HCT116 (cell line): Measurements from ENCODE around the gene EML4. TPM values are rescaled to one million over a fixed set of nuclear protein-coding genes. Genes with fewer than 3 reads are reported as not detected.

Source experiments
- ATAC-seq: fragments of 200-7000 bp; cut with Tn5 transposase; 2 replicates; pipeline ENCODE4 v1.9.1; 2020; ENCODE audit warnings: mild to moderate bottlenecking, moderate library complexity
- BruUV-seq: library from RNA; stranded (reverse); fragments of 400-500 nt; replicated peaks from 2 replicates; lab custom pipeline; 2021; lab: Mats Ljungman, UMichigan
- CTCF ChIA-PET: fragments of 300-600 bp; sonication (Branson Sonifier 250); formaldehyde crosslinking; loops from one replicate; lab custom pipeline; 2021; ENCODE audit warnings: antibody characterized with exemption; lab: Charles Lee
- POLR2A ChIA-PET: fragments of 300-600, 350-600 bp; sonication (Branson Sonifier 250); formaldehyde crosslinking; loops from one replicate; lab custom pipeline; 2021; ENCODE audit warnings: antibody characterized with exemption; lab: Charles Lee
- RAD21 ChIA-PET, 2 experiments: fragments of 300-600 bp; sonication (Branson Sonifier 250); formaldehyde crosslinking; loops; one replicate each; lab custom pipeline; 2023; ENCODE audit warnings: low total read pairs in 2 of 2; ENCODE audit not compliant: uncharacterized antibody in 2 of 2, unreplicated experiment in 2 of 2, low non-redundant PET in 1 of 2; lab: Charles Lee
- DNase-seq: peaks from one replicate; pipeline ENCODE4 v3.0.0-alpha.2; 2010; ENCODE audit warnings: low read depth, low spot score
- H2AFZ ChIP-seq: fragments of 200-600 bp; shearing (Covaris generic), sonication (generic); 2 replicates; pipeline ENCODE4 v1.6.1; 2017; ENCODE audit warnings: low read depth, mixed run types, mixed read lengths, antibody characterized with exemption, low read length; ENCODE audit not compliant: poor library complexity, severe bottlenecking
- H3K27ac ChIP-seq: 2 replicates; pipeline ENCODE4 v1.5.1; 2012; ENCODE audit warnings: low read depth, low read length
- H3K27me3 ChIP-seq: fragments of 200-600 bp; sonication (generic); 2 replicates; pipeline ENCODE4 v1.6.1; 2016; ENCODE audit warnings: mixed run types, low read length, mixed read lengths; ENCODE audit not compliant: insufficient read depth
- H3K36me3 ChIP-seq, 2 experiments: fragments of 200-500 bp in 1 of 2; fragments of 200-600 bp in 1 of 2; sonication (Bioruptor generic) in 1 of 2; sonication (generic) in 1 of 2; 2 replicates each; pipeline versions ENCODE4 v1.5.1 to v1.6.1; 2014 to 2016; ENCODE audit warnings: low read length in 2 of 2, inconsistent platforms in 1 of 2, mixed read lengths in 1 of 2, mixed run types in 1 of 2; ENCODE audit not compliant: insufficient read depth in 2 of 2, control insufficient read depth in 1 of 2
- H3K4me1 ChIP-seq, 2 experiments: fragments of 200-600 bp in 1 of 2; sonication (generic) in 1 of 2; 2 replicates each; pipeline versions ENCODE4 v1.5.1 to v1.6.1; 2012 to 2017; ENCODE audit warnings: low read length in 2 of 2, inconsistent platforms in 1 of 2, mild to moderate bottlenecking in 1 of 2, mixed read lengths in 1 of 2, mixed run types in 1 of 2, moderate library complexity in 1 of 2; ENCODE audit not compliant: insufficient read depth in 2 of 2, control insufficient read depth in 1 of 2
- H3K4me2 ChIP-seq: fragments of 200-600 bp; sonication (generic); 2 replicates; pipeline ENCODE4 v1.6.1; 2017; ENCODE audit warnings: mixed run types, low read length, mixed read lengths
- H3K4me3 ChIP-seq, 2 experiments: fragments of 200-600 bp in 1 of 2; sonication (generic) in 1 of 2; replicated peaks in 1 of 2; 2 replicates each; pipeline ENCODE4 v1.5.1; 2011 to 2016; ENCODE audit warnings: low read length in 2 of 2, control low read depth in 1 of 2, low read depth in 1 of 2, mild to moderate bottlenecking in 1 of 2, mixed read lengths in 1 of 2, mixed run types in 1 of 2
- H3K79me2 ChIP-seq: fragments of 200-600 bp; sonication (generic); 2 replicates; pipeline ENCODE4 v1.6.1; 2017; ENCODE audit warnings: mild to moderate bottlenecking, mixed run types, low read length, moderate library complexity, mixed read lengths; ENCODE audit not compliant: insufficient read depth
- H3K9ac ChIP-seq: fragments of 200-600 bp; sonication (generic); 2 replicates; pipeline ENCODE4 v1.6.1; 2016; ENCODE audit warnings: low read length, mixed read lengths
- H3K9me2 ChIP-seq: fragments of 200-600 bp; sonication (generic), shearing (Covaris generic); 2 replicates; pipeline ENCODE4 v1.6.1; 2017; ENCODE audit warnings: mixed run types, mild to moderate bottlenecking, moderate library complexity; ENCODE audit not compliant: insufficient read depth
- H3K9me3 ChIP-seq, 2 experiments: fragments of 200-500 bp in 1 of 2; fragments of 200-600 bp in 1 of 2; sonication (Bioruptor generic) in 1 of 2; sonication (generic) in 1 of 2; 2 replicates each; pipeline ENCODE4 v1.6.1; 2014 to 2017; ENCODE audit warnings: low read length in 2 of 2, mixed read lengths in 2 of 2, inconsistent platforms in 1 of 2, low read depth in 1 of 2, mild to moderate bottlenecking in 1 of 2, mixed run types in 1 of 2, moderate library complexity in 1 of 2; ENCODE audit not compliant: control insufficient read depth in 1 of 2, insufficient read depth in 1 of 2
- H4K20me1 ChIP-seq: fragments of 200-600 bp; sonication (generic), shearing (Covaris generic); 2 replicates; pipeline ENCODE4 v1.6.1; 2017; ENCODE audit warnings: mixed run types, mild to moderate bottlenecking, moderate library complexity; ENCODE audit not compliant: insufficient read depth
- ATF3 ChIP-seq: IDR thresholded peaks from 2 replicates; pipeline ENCODE4 v1.6.1; 2012
- ELF1 ChIP-seq: IDR thresholded peaks from 2 replicates; pipeline ENCODE4 v1.6.1; 2012; ENCODE audit warnings: low read depth, borderline replicate concordance
- EZH2phosphoT487 ChIP-seq: fragments of 200-600 bp; IDR thresholded peaks from 2 replicates; pipeline ENCODE4 v1.6.1; 2018; ENCODE audit warnings: antibody characterized with exemption, borderline replicate concordance
- FOSL1 ChIP-seq: IDR thresholded peaks from 2 replicates; pipeline ENCODE4 v1.6.1; 2012; ENCODE audit warnings: low read depth
- JUND ChIP-seq: IDR thresholded peaks from 2 replicates; pipeline ENCODE4 v1.6.1; 2012
- POLR2AphosphoS5 ChIP-seq: IDR thresholded peaks from 2 replicates; pipeline ENCODE4 v1.6.1; 2011; ENCODE audit warnings: mild to moderate bottlenecking, low read depth, low read length, moderate library complexity
- RAD21 ChIP-seq: IDR thresholded peaks from 2 replicates; pipeline ENCODE4 v1.6.1; 2012; ENCODE audit warnings: low read depth, mild to moderate bottlenecking
- SP1 ChIP-seq: IDR thresholded peaks from 2 replicates; pipeline ENCODE4 v1.6.1; 2012; ENCODE audit warnings: low read depth
- TCF7L2 ChIP-seq: IDR thresholded peaks from 2 replicates; pipeline ENCODE4 v1.7.0; 2011; ENCODE audit warnings: borderline replicate concordance, inconsistent platforms; ENCODE audit not compliant: insufficient read depth, insufficient read length; ENCODE audit errors: extremely low read depth
- ZNF274 ChIP-seq: fragments of 200-500 bp; sonication (Bioruptor generic); IDR thresholded peaks from 2 replicates; pipeline ENCODE4 v1.6.1; 2014; ENCODE audit warnings: mild to moderate bottlenecking, low read depth, low read length, inconsistent platforms
- intact Hi-C: fragments of 100-400 bp; cut with micrococcal nuclease; formaldehyde crosslinking; loops from 2 replicates; pipeline ENCODE4 v1.10.0; 2022
- total RNA-seq: library from RNA; stranded (reverse); gene quantifications from one replicate; pipeline ENCODE4 v1.2.1, GENCODE V29; 2021; ENCODE audit not compliant: unreplicated experiment
- TF ChIP-seq, protein P1 (sequence below): IDR thresholded peaks from 2 replicates; pipeline ENCODE4 v1.6.1; 2012
- TF ChIP-seq, protein P2 (sequence below): IDR thresholded peaks from 2 replicates; pipeline ENCODE4 v1.6.1; 2011; ENCODE audit warnings: mild to moderate bottlenecking, low read length, moderate library complexity; ENCODE audit not compliant: insufficient replicate concordance; ENCODE audit errors: extremely low read depth
- TF ChIP-seq, protein P3 (sequence below), 3 experiments: fragments of 200-600 bp in 1 of 3; sonication (generic) in 1 of 3; IDR thresholded peaks in 2 of 3; conservative IDR thresholded peaks in 1 of 3; 2 replicates each; pipeline ENCODE4 v1.5.1; 2012 to 2017; ENCODE audit warnings: low read depth in 2 of 3, low read length in 2 of 3, antibody characterized with exemption in 1 of 3, borderline replicate concordance in 1 of 3, control low read depth in 1 of 3, mild to moderate bottlenecking in 1 of 3, mixed read lengths in 1 of 3, mixed run types in 1 of 3, moderate library complexity in 1 of 3; ENCODE audit not compliant: insufficient read depth in 1 of 3

EML4 gene
- total RNA-seq, 1 experiment from 2014 or later: 53.5 TPM

DNA sequence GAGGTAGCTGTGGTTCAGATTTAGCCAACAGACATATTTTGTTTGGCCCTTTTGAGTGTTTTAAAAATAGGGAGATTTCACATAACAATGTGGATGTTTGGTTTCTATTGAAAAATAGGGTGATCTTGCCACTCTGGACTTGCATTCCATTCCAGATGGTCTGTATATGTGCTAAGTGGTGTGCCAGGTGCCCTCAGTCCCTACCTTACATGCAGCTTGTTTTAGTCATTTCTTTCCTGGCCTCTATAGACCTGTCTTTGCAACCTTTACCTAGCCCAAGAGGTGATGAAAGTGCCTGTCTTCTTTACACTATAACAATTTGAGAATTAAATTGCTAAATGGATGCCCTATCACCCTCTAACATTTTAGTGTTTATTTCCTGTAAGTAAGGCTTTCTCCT lies 11.1 kb downstream of the EML4 start (continued):
- TF ChIP-seq ZNF274: no peak
- TF ChIP-seq EZH2phosphoT487: no peak
- no peak for TF ChIP-seq ATF3
- no peak for TF ChIP-seq ELF1
- TF ChIP-seq POLR2AphosphoS5: no peak

GRCh38 chr2:42182654-42183308 lies 13.6 kb downstream of the EML4 start:
- no peak for ATAC-seq
- Histone ChIP-seq H3K79me2 (peaks cover 88% of the 10 kb centered on the region), H2AFZ (no peak overlapping the region), H3K4me2 (no peak overlapping the region), H3K27me3 (no peaks in the 10 kb centered on the region), H4K20me1 (peaks cover 6% of the 10 kb centered on the region), H3K4me1 (no peaks in the 10 kb centered on the region), H3K9me2 (no peaks in the 10 kb centered on the region), H3K4me3 (no peak overlapping the region), H3K36me3 (no peaks in the 10 kb centered on the region), H3K9ac (no peak overlapping the region), H3K9me3 (no peaks in the 10 kb centered on the region), H3K27ac (no peak overlapping the region)
- ChIA-PET RAD21 (no interaction called here), POLR2A (no interaction called here), CTCF (no interaction called here)
- intact Hi-C loops: no loop called here
- TF ChIP-seq, protein P1, sequence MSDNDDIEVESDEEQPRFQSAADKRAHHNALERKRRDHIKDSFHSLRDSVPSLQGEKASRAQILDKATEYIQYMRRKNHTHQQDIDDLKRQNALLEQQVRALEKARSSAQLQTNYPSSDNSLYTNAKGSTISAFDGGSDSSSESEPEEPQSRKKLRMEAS: no peak
- BruUV-seq: no TSS peak
- no peak for DNase-seq

GRCh38 chr2:42183775-42184174 lies 14.6 kb downstream of the EML4 start:
- Histone ChIP-seq H3K27ac (no peak overlapping the region), H3K4me2 (no peak overlapping the region), H3K4me3 (no peak overlapping the region), H3K9me3 (no peaks in the 10 kb centered on the region), H3K4me1 (no peaks in the 10 kb centered on the region), H3K9me2 (no peaks in the 10 kb centered on the region), H2AFZ (no peak overlapping the region), H3K9ac (no peak overlapping the region), H4K20me1 (peaks cover 4% of the 10 kb centered on the region), H3K79me2 (peaks cover 86% of the 10 kb centered on the region), H3K36me3 (no peaks in the 10 kb centered on the region), H3K27me3 (no peaks in the 10 kb centered on the region)
- ATAC-seq: no peak
- ChIA-PET POLR2A (no interaction called here), RAD21 (no interaction called here), CTCF (no interaction called here)
- BruUV-seq: no TSS peak
- no peak for DNase-seq
- intact Hi-C loops: no loop called here
- no peak for TF ChIP-seq RAD21
- TF ChIP-seq ELF1: no peak
- TF ChIP-seq, protein P2, sequence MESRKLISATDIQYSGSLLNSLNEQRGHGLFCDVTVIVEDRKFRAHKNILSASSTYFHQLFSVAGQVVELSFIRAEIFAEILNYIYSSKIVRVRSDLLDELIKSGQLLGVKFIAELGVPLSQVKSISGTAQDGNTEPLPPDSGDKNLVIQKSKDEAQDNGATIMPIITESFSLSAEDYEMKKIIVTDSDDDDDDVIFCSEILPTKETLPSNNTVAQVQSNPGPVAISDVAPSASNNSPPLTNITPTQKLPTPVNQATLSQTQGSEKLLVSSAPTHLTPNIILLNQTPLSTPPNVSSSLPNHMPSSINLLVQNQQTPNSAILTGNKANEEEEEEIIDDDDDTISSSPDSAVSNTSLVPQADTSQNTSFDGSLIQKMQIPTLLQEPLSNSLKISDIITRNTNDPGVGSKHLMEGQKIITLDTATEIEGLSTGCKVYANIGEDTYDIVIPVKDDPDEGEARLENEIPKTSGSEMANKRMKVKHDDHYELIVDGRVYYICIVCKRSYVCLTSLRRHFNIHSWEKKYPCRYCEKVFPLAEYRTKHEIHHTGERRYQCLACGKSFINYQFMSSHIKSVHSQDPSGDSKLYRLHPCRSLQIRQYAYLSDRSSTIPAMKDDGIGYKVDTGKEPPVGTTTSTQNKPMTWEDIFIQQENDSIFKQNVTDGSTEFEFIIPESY: no peak
- TF ChIP-seq POLR2AphosphoS5: no peak
- no peak for TF ChIP-seq TCF7L2
- no peak for TF ChIP-seq ATF3
- no peak for TF ChIP-seq JUND
- TF ChIP-seq SP1: no peak
- TF ChIP-seq, protein P3, sequence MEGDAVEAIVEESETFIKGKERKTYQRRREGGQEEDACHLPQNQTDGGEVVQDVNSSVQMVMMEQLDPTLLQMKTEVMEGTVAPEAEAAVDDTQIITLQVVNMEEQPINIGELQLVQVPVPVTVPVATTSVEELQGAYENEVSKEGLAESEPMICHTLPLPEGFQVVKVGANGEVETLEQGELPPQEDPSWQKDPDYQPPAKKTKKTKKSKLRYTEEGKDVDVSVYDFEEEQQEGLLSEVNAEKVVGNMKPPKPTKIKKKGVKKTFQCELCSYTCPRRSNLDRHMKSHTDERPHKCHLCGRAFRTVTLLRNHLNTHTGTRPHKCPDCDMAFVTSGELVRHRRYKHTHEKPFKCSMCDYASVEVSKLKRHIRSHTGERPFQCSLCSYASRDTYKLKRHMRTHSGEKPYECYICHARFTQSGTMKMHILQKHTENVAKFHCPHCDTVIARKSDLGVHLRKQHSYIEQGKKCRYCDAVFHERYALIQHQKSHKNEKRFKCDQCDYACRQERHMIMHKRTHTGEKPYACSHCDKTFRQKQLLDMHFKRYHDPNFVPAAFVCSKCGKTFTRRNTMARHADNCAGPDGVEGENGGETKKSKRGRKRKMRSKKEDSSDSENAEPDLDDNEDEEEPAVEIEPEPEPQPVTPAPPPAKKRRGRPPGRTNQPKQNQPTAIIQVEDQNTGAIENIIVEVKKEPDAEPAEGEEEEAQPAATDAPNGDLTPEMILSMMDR (IDR thresholded peaks at IDR 0.05 in 2 of 3, conservative IDR thresholded peaks at IDR 0.05 in 1 of 3; ENCODE audit: borderline replicate concordance in 1 of 3, insufficient read depth in 1 of 3, low read depth in 2 of 3, low read length in 2 of 3): no peak
- TF ChIP-seq FOSL1: no peak
